GM21367 (cell line): ENCODE measurements around the gene ARSG.
"Not testable (repeated sequence)": the region's sequence is repeated elsewhere in the genome, so short reads cannot be mapped to it uniquely, and the experiment has no call there.

ENCODE experiments used
- ATAC-seq: cut with Tn5 transposase; IDR thresholded peaks from one replicate; pipeline ENCODE4 v1.9.1; 2021; ENCODE audit not compliant: unreplicated experiment

Gene ARSG

GRCh38 chr17:68327823-68328557, 36.7 kb downstream of the ARSG start:
- no peak for ATAC-seq

GRCh38 chr17:68328676-68329075, 37.4 kb downstream of the ARSG start:
- no peak for ATAC-seq

- no peak for ATAC-seq
Observed at GRCh38 chr17:68329331-68329730, 38.0 kb downstream of the ARSG start.

- ATAC-seq, result not testable (repeated sequence)
Observed at GRCh38 chr17:68331932-68332331, 40.6 kb downstream of the ARSG start.

- ATAC-seq, result no peak
Observed at GRCh38 chr17:68334393-68334792, 43.1 kb downstream of the ARSG start.

GRCh38 chr17:68341482-68341881, 50.2 kb downstream of the ARSG start:
- no peak for ATAC-seq

- ATAC-seq, result no peak
Observed at GRCh38 chr17:68343976-68344375, 52.7 kb downstream of the ARSG start.

- ATAC-seq, result no peak
Observed at GRCh38 chr17:68344701-68345136, 53.4 kb downstream of the ARSG start.

GRCh38 chr17:68346448-68346847, 55.2 kb downstream of the ARSG start:
- peak; percentile 61 for ATAC-seq

- ATAC-seq, result no peak
Observed at GRCh38 chr17:68347380-68347779, 56.1 kb downstream of the ARSG start.

GRCh38 chr17:68349157-68349556, 57.9 kb downstream of the ARSG start:
- no peak for ATAC-seq

- no peak for ATAC-seq
Observed at GRCh38 chr17:68351395-68351794, 60.1 kb downstream of the ARSG start.

- no peak for ATAC-seq
Observed at GRCh38 chr17:68352041-68352440, 60.7 kb downstream of the ARSG start.

- not testable (repeated sequence) for ATAC-seq
Observed at GRCh38 chr17:68352671-68353070, 61.4 kb downstream of the ARSG start.

- ATAC-seq, result no peak
Observed at GRCh38 chr17:68353111-68353521, 61.8 kb downstream of the ARSG start.

GRCh38 chr17:68354311-68354710, 63.0 kb downstream of the ARSG start:
- not testable (repeated sequence) for ATAC-seq

GRCh38 chr17:68355108-68355507, 63.8 kb downstream of the ARSG start:
- not testable (repeated sequence) for ATAC-seq

GRCh38 chr17:68356520-68356919, 65.2 kb downstream of the ARSG start:
- peak; percentile 89 for ATAC-seq

GRCh38 chr17:68356949-68357455, 65.7 kb downstream of the ARSG start:
- ATAC-seq, result no peak

GRCh38 chr17:68357886-68358285, 66.6 kb downstream of the ARSG start:
- ATAC-seq, result no peak

GRCh38 chr17:68359791-68360535, 68.7 kb downstream of the ARSG start:
- no peak for ATAC-seq

- no peak for ATAC-seq
Observed at GRCh38 chr17:68365469-68365868, 74.2 kb downstream of the ARSG start.
